Activated CD4-positive, alpha-beta T cell treated with anti-CD3 and anti-CD28 coated beads, Interleukin-2, amount 10 ng/mL, durations not matched to agents 7 days and 5 days (primary cell): Measurements from ENCODE around the gene AGFG1. TPM values are rescaled to one million over a fixed set of nuclear protein-coding genes. Genes with fewer than 3 reads are reported as not detected.
A peak's percentile ranks its signal among the peaks of the same experiment; 100 is the strongest.

Source experiments
- CTCF ChIA-PET: fragments of 350-600 bp; sonication (Branson Sonifier 250); formaldehyde crosslinking; loops from one replicate; lab custom pipeline; 2021; ENCODE audit warnings: antibody characterized with exemption; lab: Charles Lee
- POLR2A ChIA-PET: fragments of 350-600 bp; sonication (Branson Sonifier 250); formaldehyde crosslinking; loops from one replicate; lab custom pipeline; 2021; ENCODE audit warnings: antibody characterized with exemption; lab: Charles Lee
- DNase-seq: peaks from one replicate; pipeline ENCODE4 v3.0.0-alpha.2; 2020
- H3K27ac Mint-ChIP-seq: one replicate; pipeline ENCODE4 v1.8.0; 2021; ENCODE audit warnings: mild to moderate bottlenecking, moderate library complexity, mixed read lengths
- H3K27me3 Mint-ChIP-seq: one replicate; pipeline ENCODE4 v1.8.0; 2021; ENCODE audit warnings: mixed read lengths
- H3K36me3 Mint-ChIP-seq: one replicate; pipeline ENCODE4 v1.8.0; 2021; ENCODE audit warnings: low read depth, mixed read lengths
- H3K4me1 Mint-ChIP-seq: one replicate; pipeline ENCODE4 v1.8.0; 2021; ENCODE audit warnings: mixed read lengths
- H3K4me3 Mint-ChIP-seq: one replicate; pipeline ENCODE4 v1.8.0; 2021; ENCODE audit warnings: mild to moderate bottlenecking, moderate library complexity, mixed read lengths
- H3K9me3 Mint-ChIP-seq: one replicate; pipeline ENCODE4 v1.8.0; 2021; ENCODE audit warnings: mixed read lengths
- total RNA-seq, 2 experiments: library from RNA; stranded (reverse); gene quantifications; one replicate each; pipeline ENCODE4 v1.2.3, GENCODE V29; 2021

AGFG1 gene
- total RNA-seq, 2 experiments from 2014 or later: 59.9 to 80.1 TPM

DNA sequence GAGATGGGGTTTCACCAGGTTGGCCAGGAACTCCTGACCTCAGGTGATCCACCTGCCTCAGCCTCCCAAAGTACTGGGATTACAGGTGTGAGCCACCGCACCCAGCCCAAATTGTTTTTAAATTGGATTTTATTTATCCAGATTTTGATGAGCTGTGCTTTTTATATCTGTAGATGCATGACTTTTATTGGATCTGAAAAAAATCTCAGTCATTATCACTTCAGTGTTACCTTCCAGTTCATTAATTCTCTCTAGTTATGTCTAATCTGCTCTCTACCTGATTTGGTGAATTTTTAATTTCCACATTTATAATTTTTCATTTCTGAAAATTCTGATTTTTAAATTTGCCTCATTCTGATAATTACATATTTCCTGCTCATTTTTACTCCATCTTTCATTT is 13.5 kb downstream of the AGFG1 start:
- POLR2A ChIA-PET: no interaction called here
- peaks cover 19% of the 10 kb centered on the region for H3K36me3 Mint-ChIP-seq

DNA sequence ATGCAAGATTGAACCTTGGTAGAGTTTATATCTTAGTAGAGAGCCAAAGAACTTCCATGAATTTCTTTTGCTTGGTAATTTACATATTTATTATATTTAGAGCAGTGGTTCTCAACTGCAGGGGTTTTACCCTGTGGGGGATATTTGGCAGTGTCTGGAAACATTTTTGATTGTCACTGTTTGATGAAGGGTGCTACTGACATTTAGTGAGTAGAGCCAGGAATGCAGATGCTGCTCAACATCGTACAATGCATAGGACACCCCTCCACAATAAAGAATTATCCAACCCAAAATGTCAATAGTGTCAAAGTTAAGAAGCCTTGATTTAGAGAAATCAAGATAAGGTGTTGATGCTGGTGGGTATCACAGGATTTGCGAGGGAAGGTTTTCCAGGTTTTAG is 14.7 kb downstream of the AGFG1 start:
- CTCF ChIA-PET: no interaction called here
- POLR2A ChIA-PET: no interaction called here
- no peak for DNase-seq
- no peaks in the 10 kb centered on the region for H3K27me3 Mint-ChIP-seq
- peaks cover 14% of the 10 kb centered on the region for H3K9me3 Mint-ChIP-seq
- peaks cover 26% of the 10 kb centered on the region for H3K4me1 Mint-ChIP-seq
- peaks cover 17% of the 10 kb centered on the region for H3K36me3 Mint-ChIP-seq
- H3K4me3 Mint-ChIP-seq: no peak overlapping the region
- no peak overlapping the region for H3K27ac Mint-ChIP-seq

More for the DNA sequence above, 13.5 kb downstream of the AGFG1 start:
- Mint-ChIP-seq H3K27me3 (no peaks in the 10 kb centered on the region), H3K9me3 (peaks cover 14% of the 10 kb centered on the region), H3K4me3 (no peak overlapping the region), H3K4me1 (peaks cover 37% of the 10 kb centered on the region), H3K27ac (no peak overlapping the region)
- DNase-seq: no peak
- CTCF ChIA-PET: interaction anchor here (1.1 to 1.2 kb wide), 2 partner anchors 14 to 18 kb away, joined by 3 read pairs; no protein-coding TSS in a partner anchor

DNA sequence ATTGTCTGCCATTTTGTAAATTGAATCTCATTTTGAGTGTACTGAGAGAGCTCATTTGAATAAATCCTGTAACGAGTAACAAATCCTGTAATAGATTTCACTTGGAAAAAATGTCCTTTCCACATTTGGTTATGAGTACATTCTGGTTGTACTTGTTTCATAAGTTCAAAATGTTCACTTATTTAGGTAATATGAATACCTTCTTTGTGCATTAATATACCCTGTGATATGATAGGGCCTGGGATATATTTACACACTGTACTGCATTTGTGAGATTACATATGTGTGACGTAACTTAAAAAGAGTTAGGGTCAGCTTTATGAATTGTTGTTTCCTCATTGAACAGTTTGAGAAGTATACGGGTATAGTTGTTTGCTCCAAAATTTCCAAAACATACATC is 16.1 kb downstream of the AGFG1 start:
- CTCF ChIA-PET: no interaction called here
- no peak overlapping the region for H3K27ac Mint-ChIP-seq
- no peak overlapping the region for H3K4me3 Mint-ChIP-seq
- H3K27me3 Mint-ChIP-seq: no peaks in the 10 kb centered on the region
- POLR2A ChIA-PET: no interaction called here
- peaks cover 14% of the 10 kb centered on the region for H3K9me3 Mint-ChIP-seq
- no peak for DNase-seq
- peaks cover 18% of the 10 kb centered on the region for H3K36me3 Mint-ChIP-seq
- peaks cover 20% of the 10 kb centered on the region for H3K4me1 Mint-ChIP-seq

DNA sequence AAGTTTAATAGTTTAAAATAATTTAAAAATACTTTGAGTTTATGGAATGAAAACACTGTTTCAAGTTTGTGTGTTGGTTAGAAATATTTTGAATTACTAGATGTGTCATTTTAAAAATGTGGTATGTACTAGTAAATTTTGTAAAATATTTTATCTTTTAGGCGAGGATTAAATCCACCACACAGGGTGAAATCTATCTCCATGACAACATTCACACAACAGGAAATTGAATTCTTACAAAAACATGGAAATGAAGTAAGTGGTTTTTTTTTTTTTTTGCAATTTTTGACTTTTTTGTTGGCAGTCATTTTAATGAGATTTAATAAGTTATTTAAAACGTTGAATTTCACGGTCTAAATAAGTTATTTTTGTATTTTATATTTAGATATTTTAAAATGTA is 19.4 kb downstream of the AGFG1 start:
- Mint-ChIP-seq H3K27ac (no peak overlapping the region), H3K4me3 (no peak overlapping the region), H3K9me3 (peaks cover 3% of the 10 kb centered on the region), H3K4me1 (peaks cover 11% of the 10 kb centered on the region), H3K27me3 (no peaks in the 10 kb centered on the region), H3K36me3 (peaks cover 14% of the 10 kb centered on the region)
- DNase-seq: no peak
- CTCF ChIA-PET: interaction anchor here (1.1 kb wide), 1 partner anchor 11 kb away, joined by 3 read pairs; no protein-coding TSS in a partner anchor
- POLR2A ChIA-PET: no interaction called here

DNA sequence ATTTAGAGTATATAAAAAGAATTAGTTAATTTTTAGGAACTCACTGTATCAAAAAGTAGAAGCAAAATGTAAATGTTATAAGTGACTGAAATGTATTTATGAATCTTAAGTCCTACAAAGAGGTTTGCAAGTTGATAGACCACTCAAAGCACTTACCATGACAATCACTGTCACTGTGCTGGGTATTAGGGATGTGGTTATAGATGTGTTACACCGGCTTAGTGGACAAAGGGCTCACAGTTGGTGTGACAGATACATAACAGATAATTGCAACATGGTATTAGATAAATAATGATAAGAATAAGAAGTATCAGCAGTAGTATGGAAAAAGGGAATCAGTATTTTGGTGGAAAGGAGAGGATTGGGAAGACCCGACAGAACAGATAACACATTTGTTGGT is 21.6 kb downstream of the AGFG1 start:
- Mint-ChIP-seq H3K4me3 (no peak overlapping the region), H3K27me3 (no peaks in the 10 kb centered on the region), H3K36me3 (peaks cover 12% of the 10 kb centered on the region), H3K27ac (no peak overlapping the region), H3K9me3 (no peaks in the 10 kb centered on the region), H3K4me1 (peaks cover 4% of the 10 kb centered on the region)
- ChIA-PET CTCF (interaction anchor here (1.0 kb wide), 1 partner anchor 22 kb away, joined by 3 read pairs; no protein-coding TSS in a partner anchor), POLR2A (no interaction called here)
- no peak for DNase-seq

DNA sequence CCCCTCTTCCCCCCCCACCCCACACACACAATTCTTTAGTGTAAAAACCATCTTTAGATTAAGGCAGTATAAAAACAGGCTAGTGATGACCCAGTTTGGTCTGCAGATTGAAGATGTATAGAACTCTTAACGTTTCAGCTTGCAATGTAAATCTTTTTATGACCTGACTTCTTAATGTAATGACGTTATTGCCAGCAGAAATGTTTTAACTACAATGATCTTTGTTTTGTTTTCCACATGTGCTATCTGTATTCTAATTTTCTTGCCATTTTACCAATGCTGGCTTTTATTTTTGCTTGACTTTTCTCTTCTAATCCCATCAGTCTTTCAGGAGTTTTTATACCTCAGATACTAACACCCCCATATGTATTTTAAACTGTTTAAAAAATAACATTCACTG is 25.2 kb downstream of the AGFG1 start:
- Mint-ChIP-seq H3K4me3 (no peak overlapping the region), H3K4me1 (peaks cover 3% of the 10 kb centered on the region), H3K9me3 (no peaks in the 10 kb centered on the region), H3K36me3 (peaks cover 14% of the 10 kb centered on the region), H3K27me3 (no peaks in the 10 kb centered on the region), H3K27ac (no peak overlapping the region)
- DNase-seq: no peak
- ChIA-PET CTCF (no interaction called here), POLR2A (no interaction called here)

DNA sequence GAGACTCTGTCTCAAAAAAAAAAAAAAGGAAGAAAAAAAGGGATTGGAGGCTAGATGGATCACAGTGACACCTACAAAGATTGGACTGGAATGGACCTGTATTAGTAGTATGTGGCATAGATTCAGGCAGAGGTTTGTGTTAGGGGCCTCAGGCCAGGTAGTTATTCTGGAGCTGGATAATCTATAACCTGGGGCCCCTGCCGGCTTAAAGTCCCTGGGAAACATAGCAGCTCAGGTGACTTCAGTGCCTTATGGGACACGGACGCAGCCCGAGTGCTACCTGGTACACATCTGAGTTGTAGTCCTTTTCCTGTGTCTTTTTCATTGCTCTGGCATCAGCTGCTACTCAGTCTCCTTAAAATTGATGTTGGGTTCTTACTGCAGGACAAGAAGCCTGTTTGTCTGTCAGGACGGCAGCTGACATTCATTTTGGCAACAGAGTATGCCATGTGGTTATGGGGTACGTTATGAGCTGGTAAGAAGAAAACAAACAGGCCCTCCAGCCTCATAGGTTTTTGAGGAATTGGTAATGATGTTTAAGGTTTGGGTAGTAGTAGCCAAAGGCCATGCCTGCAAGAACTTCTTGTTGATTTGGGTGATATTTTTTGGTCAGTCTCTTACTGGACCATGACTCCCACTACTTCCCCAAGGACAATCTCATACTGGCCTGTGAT is 27.8 kb downstream of the AGFG1 start:
- no peak overlapping the region for H3K4me3 Mint-ChIP-seq
- H3K4me1 Mint-ChIP-seq: peaks cover 12% of the 10 kb centered on the region
- H3K9me3 Mint-ChIP-seq: no peaks in the 10 kb centered on the region
- peaks cover 12% of the 10 kb centered on the region for H3K36me3 Mint-ChIP-seq
- no peaks in the 10 kb centered on the region for H3K27me3 Mint-ChIP-seq
- CTCF ChIA-PET: interaction anchor here (0.9 to 1.6 kb wide), 3 partner anchors 52 to 172 kb away, joined by 3 read pairs; no protein-coding TSS in a partner anchor
- H3K27ac Mint-ChIP-seq: peak overlapping the region; percentile 36
- POLR2A ChIA-PET: no interaction called here
- no peak for DNase-seq

DNA sequence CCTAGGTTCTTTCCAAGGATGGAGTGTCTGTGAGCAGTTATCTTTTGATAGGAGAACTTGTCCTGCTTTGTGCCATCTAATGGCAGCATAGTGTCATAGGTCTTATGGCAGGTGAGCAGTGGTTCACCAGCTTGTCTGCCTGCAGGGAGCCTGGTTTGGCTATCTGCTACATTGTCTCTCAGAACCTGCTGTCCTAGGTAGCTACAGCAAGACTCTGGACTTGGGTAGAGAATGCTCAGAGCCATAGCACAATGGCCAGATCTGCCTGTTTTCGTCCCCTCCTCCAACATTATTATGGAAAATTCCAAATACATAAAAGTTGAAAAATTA is 28.3 kb downstream of the AGFG1 start:
- H3K9me3 Mint-ChIP-seq: no peaks in the 10 kb centered on the region
- no peak overlapping the region for H3K4me3 Mint-ChIP-seq
- ChIA-PET POLR2A (no interaction called here), CTCF (interaction anchor here (0.9 to 1.6 kb wide), 3 partner anchors 51 to 172 kb away, joined by 3 read pairs; no protein-coding TSS in a partner anchor)
- H3K27ac Mint-ChIP-seq: no peak overlapping the region
- H3K27me3 Mint-ChIP-seq: no peaks in the 10 kb centered on the region
- DNase-seq: no peak
- peaks cover 16% of the 10 kb centered on the region for H3K4me1 Mint-ChIP-seq
- peaks cover 9% of the 10 kb centered on the region for H3K36me3 Mint-ChIP-seq

DNA sequence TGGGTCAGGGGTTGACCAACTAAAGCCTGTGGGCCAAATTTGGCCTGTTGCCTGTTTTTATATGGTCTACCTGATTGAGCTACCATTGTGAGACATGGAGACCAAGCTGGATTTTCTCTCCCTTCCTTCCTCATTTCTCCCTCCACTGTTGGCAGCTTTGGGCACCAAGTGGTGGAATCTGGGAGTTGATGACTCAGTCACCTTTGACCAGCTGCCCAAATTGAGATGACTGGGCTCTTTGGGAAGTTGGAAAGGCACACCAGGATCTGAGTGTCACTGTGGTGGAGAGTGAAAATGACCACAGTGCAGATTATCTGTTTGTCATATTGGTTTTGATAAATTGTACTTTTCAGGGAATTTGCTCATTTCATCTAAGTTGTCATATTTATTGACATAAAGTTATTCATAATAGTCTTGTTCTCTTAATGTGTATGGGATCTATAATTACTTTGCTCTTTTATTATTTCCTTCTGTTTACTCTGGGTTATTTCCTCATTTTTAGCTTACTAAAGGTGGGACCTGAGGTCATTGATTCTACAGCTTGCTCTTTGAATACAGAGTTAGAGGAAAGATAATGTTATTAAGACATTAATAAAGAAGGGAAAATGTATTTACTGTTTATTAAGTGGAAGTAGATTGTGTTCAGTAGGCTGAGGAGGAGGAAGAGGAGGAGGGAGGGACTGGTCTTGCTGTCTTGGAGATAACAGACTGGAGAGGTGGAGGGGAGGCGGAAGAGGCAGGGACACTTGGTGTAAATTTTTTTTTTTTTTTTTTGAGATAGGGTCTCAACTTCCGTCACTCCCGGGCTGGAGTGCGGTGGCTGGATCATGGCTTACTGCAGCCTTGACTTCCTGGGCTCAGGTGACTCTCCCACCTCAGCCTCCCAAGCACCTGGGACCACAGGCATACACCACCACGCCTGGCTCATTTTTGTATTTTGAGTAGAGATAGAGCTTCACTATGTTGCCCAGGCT is 31.8 kb downstream of the AGFG1 start:
- POLR2A ChIA-PET: no interaction called here
- Mint-ChIP-seq H3K27ac (no peak overlapping the region), H3K4me3 (no peak overlapping the region), H3K4me1 (peaks cover 34% of the 10 kb centered on the region), H3K9me3 (no peaks in the 10 kb centered on the region), H3K36me3 (peaks cover 12% of the 10 kb centered on the region), H3K27me3 (no peaks in the 10 kb centered on the region)
- CTCF ChIA-PET: interaction anchor here (0.8 to 1.0 kb wide), 2 partner anchors 19 to 28 kb away, joined by 3 read pairs; no protein-coding TSS in a partner anchor
- DNase-seq: no peak

DNA sequence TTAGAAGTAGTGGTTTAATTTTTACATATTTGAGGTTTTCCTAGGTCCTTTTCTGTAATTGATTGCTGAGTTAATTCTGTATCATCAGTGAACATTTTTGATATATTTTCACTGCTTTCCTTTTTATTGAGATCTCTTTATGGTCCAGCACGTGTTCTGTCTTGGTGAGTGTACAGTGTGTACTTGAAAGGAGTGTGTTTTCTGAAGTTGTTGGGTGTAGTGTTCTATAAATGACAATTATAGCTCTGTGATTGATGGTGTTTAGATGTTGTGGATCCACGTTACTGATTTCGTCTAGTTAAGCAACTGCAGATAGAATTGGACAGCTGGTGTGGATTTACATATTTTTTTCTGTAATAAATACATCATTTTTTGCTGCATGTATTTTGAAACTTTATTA is 32.7 kb downstream of the AGFG1 start:
- H3K4me1 Mint-ChIP-seq: peaks cover 37% of the 10 kb centered on the region
- ChIA-PET POLR2A (interaction anchor here (0.7 kb wide), 1 partner anchor 1421 kb away, joined by 3 read pairs; no protein-coding TSS in a partner anchor), CTCF (no interaction called here)
- no peak overlapping the region for H3K4me3 Mint-ChIP-seq
- no peaks in the 10 kb centered on the region for H3K27me3 Mint-ChIP-seq
- H3K36me3 Mint-ChIP-seq: peaks cover 12% of the 10 kb centered on the region
- H3K9me3 Mint-ChIP-seq: no peaks in the 10 kb centered on the region
- no peak overlapping the region for H3K27ac Mint-ChIP-seq
- DNase-seq: no peak

DNA sequence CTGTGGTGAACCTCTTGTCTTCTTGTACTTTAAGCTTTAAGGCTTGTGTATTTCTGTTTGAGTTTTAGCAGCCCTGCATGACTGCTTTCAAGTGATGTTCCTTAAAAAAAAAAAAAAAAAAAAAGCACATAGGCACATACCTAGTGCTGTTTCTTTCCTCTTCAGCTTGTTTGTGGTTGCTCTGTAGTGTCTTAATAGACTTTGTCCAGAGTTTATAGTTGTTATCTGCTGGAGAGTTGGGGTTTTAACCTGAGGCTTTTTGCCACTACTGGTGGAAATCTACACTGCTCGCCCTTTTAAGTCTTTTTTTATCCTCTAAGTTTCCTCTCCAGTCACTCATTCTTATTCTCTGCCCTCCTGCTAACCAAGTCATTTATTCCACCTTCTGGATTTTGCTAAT is 34.5 kb downstream of the AGFG1 start:
- no peak overlapping the region for H3K4me3 Mint-ChIP-seq
- H3K27ac Mint-ChIP-seq: no peak overlapping the region
- H3K9me3 Mint-ChIP-seq: no peaks in the 10 kb centered on the region
- H3K36me3 Mint-ChIP-seq: peaks cover 11% of the 10 kb centered on the region
- DNase-seq: no peak
- ChIA-PET CTCF (interaction anchor here (1.1 kb wide), 1 partner anchor 16 kb away, joined by 3 read pairs; no protein-coding TSS in a partner anchor), POLR2A (no interaction called here)
- peaks cover 45% of the 10 kb centered on the region for H3K4me1 Mint-ChIP-seq
- H3K27me3 Mint-ChIP-seq: no peaks in the 10 kb centered on the region

DNA sequence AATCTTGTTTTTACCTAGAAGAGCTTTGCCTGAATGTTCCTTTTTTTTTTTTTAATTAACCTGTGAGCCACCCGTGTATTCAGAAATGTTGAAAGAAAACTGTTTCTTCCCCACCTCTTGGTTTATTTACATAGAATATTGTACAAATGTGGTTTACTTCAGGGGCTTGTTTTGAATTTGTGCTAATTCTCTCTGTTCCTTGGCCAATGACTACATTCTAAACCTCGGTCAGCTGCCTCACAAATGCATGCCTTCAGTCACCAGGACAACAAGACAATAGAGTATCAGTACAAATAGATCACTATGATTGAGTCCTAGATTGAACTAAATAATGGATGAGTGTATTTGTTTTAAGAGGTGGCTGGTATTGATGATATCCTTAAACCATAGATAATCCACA is 36.0 kb downstream of the AGFG1 start:
- CTCF ChIA-PET: interaction anchor here (0.6 kb wide), 1 partner anchor 476 kb away, joined by 5 read pairs; no protein-coding TSS in a partner anchor
- Mint-ChIP-seq H3K36me3 (peaks cover 8% of the 10 kb centered on the region), H3K27ac (no peak overlapping the region), H3K9me3 (no peaks in the 10 kb centered on the region), H3K27me3 (no peaks in the 10 kb centered on the region), H3K4me3 (no peak overlapping the region), H3K4me1 (peaks cover 46% of the 10 kb centered on the region)
- no peak for DNase-seq
- POLR2A ChIA-PET: no interaction called here

DNA sequence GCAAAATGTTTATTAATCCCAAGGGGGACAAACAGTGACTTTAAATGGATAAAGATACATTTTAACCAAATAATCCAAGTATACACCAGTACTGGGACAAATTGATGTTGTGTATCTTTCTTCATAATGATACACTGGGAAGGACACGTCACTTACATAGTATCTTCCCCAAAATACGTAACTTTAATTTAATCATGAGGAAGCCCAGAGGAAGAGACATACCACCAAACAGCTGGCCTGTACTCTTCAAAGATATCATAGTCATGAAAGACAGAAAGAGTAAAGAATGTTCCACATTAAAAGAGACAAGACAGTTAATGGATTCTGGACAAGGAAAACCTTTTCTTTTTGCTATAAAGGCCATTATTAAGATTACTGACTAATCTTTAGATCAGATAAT is 37.1 kb downstream of the AGFG1 start:
- POLR2A ChIA-PET: interaction anchor here (0.7 kb wide), 1 partner anchor 29 kb away, joined by 3 read pairs; no protein-coding TSS in a partner anchor

More for the DNA sequence above, 37.1 kb downstream of the AGFG1 start:
- Mint-ChIP-seq H3K36me3 (peaks cover 11% of the 10 kb centered on the region), H3K27ac (no peak overlapping the region), H3K4me1 (peaks cover 41% of the 10 kb centered on the region), H3K9me3 (no peaks in the 10 kb centered on the region), H3K27me3 (no peaks in the 10 kb centered on the region), H3K4me3 (no peak overlapping the region)
- no peak for DNase-seq
- CTCF ChIA-PET: no interaction called here
